ENCODE results near the gene POLR1A.

DNA sequence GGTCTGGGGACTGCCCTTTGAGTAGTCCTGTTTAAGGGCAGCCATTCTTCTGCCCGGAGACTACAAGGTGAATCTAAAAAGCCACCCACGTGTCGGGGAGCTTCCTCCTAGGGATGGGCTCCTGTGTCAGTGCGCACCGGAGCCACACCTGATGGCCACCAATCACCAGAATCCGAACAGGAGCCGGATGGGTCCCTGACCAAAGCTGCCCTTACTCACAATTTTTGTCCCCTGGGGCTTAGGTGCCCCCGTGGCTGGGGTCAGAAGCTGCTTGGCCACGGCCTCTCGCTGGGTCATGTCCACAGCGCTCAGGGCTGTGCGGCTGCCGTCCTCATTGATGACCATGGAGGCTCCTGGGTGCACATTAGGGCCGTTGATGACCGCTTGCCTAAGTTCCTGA lies 30.9 kb downstream of the POLR1A start:
- TF ChIP-seq POLR2A (IDR thresholded peaks at IDR 0.05) (no peak), POLR2AphosphoS5 (IDR thresholded peaks at IDR 0.05) (no peak)
- TF ChIP-seq, protein P1, sequence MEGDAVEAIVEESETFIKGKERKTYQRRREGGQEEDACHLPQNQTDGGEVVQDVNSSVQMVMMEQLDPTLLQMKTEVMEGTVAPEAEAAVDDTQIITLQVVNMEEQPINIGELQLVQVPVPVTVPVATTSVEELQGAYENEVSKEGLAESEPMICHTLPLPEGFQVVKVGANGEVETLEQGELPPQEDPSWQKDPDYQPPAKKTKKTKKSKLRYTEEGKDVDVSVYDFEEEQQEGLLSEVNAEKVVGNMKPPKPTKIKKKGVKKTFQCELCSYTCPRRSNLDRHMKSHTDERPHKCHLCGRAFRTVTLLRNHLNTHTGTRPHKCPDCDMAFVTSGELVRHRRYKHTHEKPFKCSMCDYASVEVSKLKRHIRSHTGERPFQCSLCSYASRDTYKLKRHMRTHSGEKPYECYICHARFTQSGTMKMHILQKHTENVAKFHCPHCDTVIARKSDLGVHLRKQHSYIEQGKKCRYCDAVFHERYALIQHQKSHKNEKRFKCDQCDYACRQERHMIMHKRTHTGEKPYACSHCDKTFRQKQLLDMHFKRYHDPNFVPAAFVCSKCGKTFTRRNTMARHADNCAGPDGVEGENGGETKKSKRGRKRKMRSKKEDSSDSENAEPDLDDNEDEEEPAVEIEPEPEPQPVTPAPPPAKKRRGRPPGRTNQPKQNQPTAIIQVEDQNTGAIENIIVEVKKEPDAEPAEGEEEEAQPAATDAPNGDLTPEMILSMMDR (IDR thresholded peaks at IDR 0.05 in 8 of 11, conservative IDR thresholded peaks at IDR 0.05 in 3 of 11) = no peak
